Stimulated activated CD4-positive, alpha-beta T cell treated with anti-CD3 and anti-CD28 coated beads, Interleukin-1b, Interleukin-23, amount 100 ng/mL, for 1 hour (primary cell): Measurements from ENCODE around the gene SEL1L3.
"Not testable (repeated sequence)": the region's sequence is repeated elsewhere in the genome, so short reads cannot be mapped to it uniquely, and the experiment has no call there.

Experiments used
- DNase-seq, 2 donors: peaks; one replicate each; pipeline ENCODE4 v3.0.0-alpha.2; 2020; ENCODE audit warnings: low read depth in 2 of 2

Gene SEL1L3

GRCh38 chr4:25862411-25863346, at the start of gene SEL1L3:
TSS of gene SEL1L3 (minus strand) at chr4:25862988. CDS start at chr4:25862836, 152 bp downstream.
- peak in 1 of 2 donors; percentile 33 for DNase-seq

- DNase-seq, result no peak
Observed at GRCh38 chr4:25911356-25911755, 48.6 kb upstream of the SEL1L3 start.

- DNase-seq, result no peak
Observed at GRCh38 chr4:25908491-25908901, 45.7 kb upstream of the SEL1L3 start.

- not testable (repeated sequence) for DNase-seq
Observed at GRCh38 chr4:25906113-25906512, 43.3 kb upstream of the SEL1L3 start.

GRCh38 chr4:25905371-25905770, 42.6 kb upstream of the SEL1L3 start:
- no peak for DNase-seq

- DNase-seq, result no peak
Observed at GRCh38 chr4:25904748-25905082, 41.9 kb upstream of the SEL1L3 start.

- no peak for DNase-seq
Observed at GRCh38 chr4:25903900-25904747, 41.3 kb upstream of the SEL1L3 start.

- DNase-seq, result no peak
Observed at GRCh38 chr4:25901030-25901430, 38.2 kb upstream of the SEL1L3 start.

GRCh38 chr4:25900310-25900709, 37.5 kb upstream of the SEL1L3 start:
- DNase-seq, result no peak

GRCh38 chr4:25896776-25897539, 34.2 kb upstream of the SEL1L3 start:
- DNase-seq, result no peak

GRCh38 chr4:25892796-25893195, 30.0 kb upstream of the SEL1L3 start:
- no peak for DNase-seq

- DNase-seq, result no peak
Observed at GRCh38 chr4:25890571-25891485, 28.0 kb upstream of the SEL1L3 start.

GRCh38 chr4:25889589-25890503, 27.1 kb upstream of the SEL1L3 start:
- no peak for DNase-seq

GRCh38 chr4:25888781-25889180, 26.0 kb upstream of the SEL1L3 start:
- no peak for DNase-seq

GRCh38 chr4:25884031-25884782, 21.4 kb upstream of the SEL1L3 start:
- DNase-seq, result no peak

GRCh38 chr4:25883565-25883964, 20.8 kb upstream of the SEL1L3 start:
- DNase-seq, result no peak

- no peak for DNase-seq
Observed at GRCh38 chr4:25882226-25882625, 19.4 kb upstream of the SEL1L3 start.

GRCh38 chr4:25881193-25881592, 18.4 kb upstream of the SEL1L3 start:
- no peak for DNase-seq
